ENCODE results near the gene SH3PXD2B. TPM values are rescaled to one million over a fixed set of nuclear protein-coding genes. Genes with fewer than 3 reads are reported as not detected.

SH3PXD2B gene
- total RNA-seq, 6 donors from 2014 or later, result 17.1 to 55.5 (median 43.2) TPM

DNA sequence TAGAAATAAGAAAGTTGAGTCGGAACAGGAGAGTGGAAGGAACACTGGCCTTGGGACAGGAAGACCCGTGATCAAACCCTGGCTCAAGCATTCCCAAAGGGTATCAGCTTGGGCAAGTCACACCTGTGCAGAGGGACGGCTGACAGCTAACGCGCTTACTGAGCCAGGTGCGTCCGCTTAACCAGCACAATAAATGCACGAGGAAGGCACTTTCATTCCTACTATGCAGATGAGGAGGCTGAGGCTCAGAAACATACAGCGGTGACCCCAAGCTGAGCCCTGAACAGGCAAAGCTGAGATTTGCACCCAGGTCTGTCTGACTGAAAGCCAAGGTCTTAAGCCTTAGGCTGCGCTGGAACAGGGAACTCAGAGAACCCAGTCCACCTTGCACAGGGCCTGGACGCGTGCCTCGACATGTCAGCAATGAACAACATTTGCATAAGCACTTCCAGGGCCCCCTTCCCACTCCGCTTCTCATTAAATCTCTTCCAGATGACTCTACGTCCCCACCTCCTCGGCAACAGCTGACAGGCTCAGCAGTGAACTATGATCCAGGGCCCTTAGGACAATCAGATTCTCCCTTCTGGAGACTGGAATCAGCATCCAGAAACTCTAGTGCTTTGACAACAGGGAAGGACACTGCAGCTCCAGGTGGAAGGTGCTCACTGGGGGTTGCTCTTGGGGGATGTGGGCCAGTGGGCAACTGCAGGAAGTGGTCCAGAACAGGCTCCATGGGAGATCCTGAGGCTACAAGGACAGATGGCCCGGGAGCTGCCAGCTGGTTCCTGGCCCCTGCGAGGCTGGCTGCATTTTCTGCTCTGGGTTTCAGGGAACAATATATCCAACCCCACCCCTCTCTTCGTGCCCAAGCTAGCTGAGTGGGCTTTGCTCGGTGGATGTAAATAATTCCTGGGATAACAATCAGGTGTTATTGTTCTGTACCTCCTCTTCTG lies 35.2 kb downstream of the SH3PXD2B start:
- Histone ChIP-seq H3K27ac (peak overlapping the region; percentile 59 to 82 (median 77)), H3K27me3 (no peaks in the 10 kb centered on the region), H3K9me3 (no peaks in the 10 kb centered on the region), H3K4me1 (peaks cover 45 to 52% (median 52%) of the 10 kb centered on the region in 4 donors), H3K4me3 (no peak overlapping the region), H3K36me3 (no peaks in the 10 kb centered on the region)
- ATAC-seq (ENCODE audit: low FRiP score in 2 of 2), result no peak
- WGBS, 2 donors, result 80 to 85% methylated on average over 19 to 20 of the region's 20 CpGs
- TF ChIP-seq, protein P1, sequence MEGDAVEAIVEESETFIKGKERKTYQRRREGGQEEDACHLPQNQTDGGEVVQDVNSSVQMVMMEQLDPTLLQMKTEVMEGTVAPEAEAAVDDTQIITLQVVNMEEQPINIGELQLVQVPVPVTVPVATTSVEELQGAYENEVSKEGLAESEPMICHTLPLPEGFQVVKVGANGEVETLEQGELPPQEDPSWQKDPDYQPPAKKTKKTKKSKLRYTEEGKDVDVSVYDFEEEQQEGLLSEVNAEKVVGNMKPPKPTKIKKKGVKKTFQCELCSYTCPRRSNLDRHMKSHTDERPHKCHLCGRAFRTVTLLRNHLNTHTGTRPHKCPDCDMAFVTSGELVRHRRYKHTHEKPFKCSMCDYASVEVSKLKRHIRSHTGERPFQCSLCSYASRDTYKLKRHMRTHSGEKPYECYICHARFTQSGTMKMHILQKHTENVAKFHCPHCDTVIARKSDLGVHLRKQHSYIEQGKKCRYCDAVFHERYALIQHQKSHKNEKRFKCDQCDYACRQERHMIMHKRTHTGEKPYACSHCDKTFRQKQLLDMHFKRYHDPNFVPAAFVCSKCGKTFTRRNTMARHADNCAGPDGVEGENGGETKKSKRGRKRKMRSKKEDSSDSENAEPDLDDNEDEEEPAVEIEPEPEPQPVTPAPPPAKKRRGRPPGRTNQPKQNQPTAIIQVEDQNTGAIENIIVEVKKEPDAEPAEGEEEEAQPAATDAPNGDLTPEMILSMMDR (IDR thresholded peaks at IDR 0.05), result no peak
- TF ChIP-seq POLR2A (IDR thresholded peaks at IDR 0.05) (no peak), EP300 (IDR thresholded peaks at IDR 0.05) (no peak), POLR2AphosphoS5 (IDR thresholded peaks at IDR 0.05) (no peak)
- peak in 1 of 2 donors; percentile 10 for DNase-seq

DNA sequence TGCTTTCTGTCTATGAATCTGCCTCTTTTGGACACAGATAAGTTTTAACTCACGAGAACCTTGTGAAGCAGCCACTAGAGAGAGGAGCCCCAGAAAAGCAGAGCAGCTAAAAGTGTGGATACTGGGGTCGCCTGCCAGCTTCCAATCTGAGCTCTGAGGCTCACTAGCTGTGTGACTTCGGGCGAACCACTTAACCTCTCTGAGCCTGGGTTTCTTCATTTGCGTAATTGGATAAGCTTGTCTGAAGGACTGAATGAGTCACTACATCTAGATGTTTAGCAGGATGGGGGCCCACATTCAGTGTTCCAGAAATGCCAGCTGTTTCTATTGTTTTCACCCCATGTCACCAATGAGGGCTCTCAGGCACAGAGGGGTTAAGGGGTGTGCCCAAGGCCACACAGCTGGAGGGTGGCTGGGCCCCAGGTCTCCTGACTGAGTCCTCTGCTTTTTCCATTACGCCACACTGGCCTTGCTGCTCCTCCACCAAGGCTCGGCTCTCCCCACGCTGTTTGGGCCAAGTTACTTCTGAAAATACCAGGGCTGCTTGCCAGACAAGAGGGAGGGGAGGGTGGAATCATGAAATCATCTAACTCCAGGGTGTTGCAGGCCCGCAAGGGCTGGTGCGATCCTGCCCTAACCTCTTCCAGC lies 36.2 kb downstream of the SH3PXD2B start:
- WGBS, 2 donors, result 47 to 49% methylated on average over 5 to 10 of the region's 10 CpGs
- peaks cover 45 to 61% (median 55%) of the 10 kb centered on the region in 4 donors for H3K4me1 ChIP-seq
- H3K9me3 ChIP-seq, result no peaks in the 10 kb centered on the region
- TF ChIP-seq EP300 (IDR thresholded peaks at IDR 0.05) (peak in 1 of 4 donors; percentile 92), POLR2A (IDR thresholded peaks at IDR 0.05) (peak in 1 of 4 donors; percentile 17), POLR2AphosphoS5 (IDR thresholded peaks at IDR 0.05) (peak; percentile 89 to 91)
- TF ChIP-seq, protein P1 (IDR thresholded peaks at IDR 0.05), result no peak
- H3K27me3 ChIP-seq, result no peaks in the 10 kb centered on the region
- no peaks in the 10 kb centered on the region for H3K36me3 ChIP-seq
- no peak overlapping the region for H3K4me3 ChIP-seq
- ATAC-seq (ENCODE audit: low FRiP score in 2 of 2), result peak; percentile 87 to 92
- H3K27ac ChIP-seq, result peak overlapping the region; percentile 59 to 82 (median 77)
- peak; percentile 75 to 91 for DNase-seq

DNA sequence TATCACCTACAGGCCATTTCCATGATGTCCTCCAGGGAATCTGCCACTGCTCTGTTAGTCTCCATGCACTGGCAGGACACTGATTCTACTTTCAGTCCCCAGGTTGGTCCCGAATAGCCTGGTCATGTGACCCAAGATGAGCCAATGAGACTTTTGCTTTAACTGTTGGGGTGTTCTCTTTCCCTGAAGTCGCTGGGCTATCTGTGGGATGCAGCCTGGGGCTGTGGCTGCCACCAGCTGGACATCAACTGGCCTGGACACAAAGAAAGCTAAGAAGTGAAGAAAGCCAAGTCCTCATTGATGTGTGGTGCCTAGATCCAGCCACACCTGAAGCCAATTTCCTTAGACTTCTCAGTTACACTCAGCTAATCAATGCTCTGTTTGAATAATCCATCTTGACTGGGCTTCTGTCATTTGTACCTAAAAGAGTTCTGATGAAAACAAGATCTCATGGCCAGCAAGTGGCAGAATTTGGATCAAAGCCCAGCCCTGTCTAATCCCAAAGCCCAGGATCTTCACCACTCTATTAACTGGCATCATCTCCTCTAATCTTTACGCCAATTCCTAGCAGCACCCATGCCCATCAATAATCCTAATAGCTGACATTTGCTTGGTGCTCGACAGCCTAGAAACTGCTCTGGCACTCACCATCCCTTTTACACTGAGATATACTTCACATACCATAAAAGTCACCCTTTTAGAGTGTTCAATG lies 37.0 kb downstream of the SH3PXD2B start:
- H3K4me3 ChIP-seq, result no peak overlapping the region
- peaks cover 47 to 65% (median 59%) of the 10 kb centered on the region in 4 donors for H3K4me1 ChIP-seq
- TF ChIP-seq EP300 (IDR thresholded peaks at IDR 0.05) (no peak), POLR2A (IDR thresholded peaks at IDR 0.05) (no peak), POLR2AphosphoS5 (IDR thresholded peaks at IDR 0.05) (no peak)
- TF ChIP-seq, protein P1 (IDR thresholded peaks at IDR 0.05), result no peak
- peak overlapping the region; percentile 59 to 82 (median 77) for H3K27ac ChIP-seq
- H3K9me3 ChIP-seq, result no peaks in the 10 kb centered on the region
- ATAC-seq (ENCODE audit: low FRiP score in 2 of 2) (no peak), DNase-seq (no peak)
- WGBS, 2 donors, result 77 to 80% methylated on average over 4 of the region's 4 CpGs
- H3K36me3 ChIP-seq, result no peaks in the 10 kb centered on the region
- no peaks in the 10 kb centered on the region for H3K27me3 ChIP-seq

DNA sequence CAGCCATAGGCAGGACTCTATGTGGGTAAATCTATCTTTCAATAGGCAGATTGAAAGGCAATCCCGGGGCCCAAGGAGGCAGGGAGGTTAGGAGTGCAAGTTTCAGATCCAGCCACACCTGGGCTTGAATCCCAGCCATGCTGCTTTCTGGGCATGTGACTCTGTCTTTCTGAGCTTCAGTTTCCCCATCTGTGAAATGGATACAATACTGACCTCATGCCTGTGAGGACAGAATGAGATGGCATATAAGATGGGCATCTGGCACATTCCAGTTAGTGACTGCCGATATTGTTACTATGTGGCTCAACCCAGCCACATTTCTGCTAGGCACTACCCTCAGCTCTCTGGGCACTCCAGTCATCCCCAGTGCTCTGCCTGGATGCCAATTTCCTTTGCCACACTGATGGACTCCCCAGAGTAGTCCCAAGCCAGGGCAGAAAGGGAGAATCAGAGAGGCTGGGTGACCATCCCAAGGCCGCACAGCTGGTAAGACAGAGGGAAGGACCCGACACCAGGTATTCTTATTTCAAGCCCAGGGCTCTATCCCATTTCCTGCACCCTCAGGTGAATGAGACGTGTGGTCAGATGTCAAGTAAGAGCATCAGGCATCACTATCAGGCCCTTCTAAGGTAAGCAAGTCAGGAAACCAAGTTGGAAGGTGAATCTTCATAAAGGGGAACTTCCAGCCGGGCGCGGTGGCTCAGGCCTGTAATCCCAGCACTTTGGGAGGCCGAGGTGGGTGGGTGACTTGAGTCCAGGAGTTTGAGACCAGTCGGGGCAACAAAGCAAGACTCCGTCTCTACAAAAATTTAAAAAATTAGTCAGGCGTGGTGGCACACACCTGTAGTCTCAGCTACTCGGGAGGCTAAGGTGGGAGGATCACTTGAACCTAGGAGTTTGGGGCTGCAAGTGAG lies 38.7 kb downstream of the SH3PXD2B start:
- DNase-seq (peak in 1 of 2 donors; percentile 27), ATAC-seq (ENCODE audit: low FRiP score in 2 of 2) (no peak)
- peaks cover 53 to 70% (median 63%) of the 10 kb centered on the region in 4 donors for H3K4me1 ChIP-seq
- H3K27me3 ChIP-seq, result no peaks in the 10 kb centered on the region
- H3K4me3 ChIP-seq, result no peak overlapping the region
- TF ChIP-seq EP300 (IDR thresholded peaks at IDR 0.05), result no peak
- TF ChIP-seq, protein P1 (IDR thresholded peaks at IDR 0.05), result no peak
- WGBS, 2 donors, result 93 to 99% methylated on average over 13 of the region's 13 CpGs
- H3K36me3 ChIP-seq, result no peaks in the 10 kb centered on the region
- no peaks in the 10 kb centered on the region for H3K9me3 ChIP-seq
- H3K27ac ChIP-seq, result peak overlapping the region in 3 of 4 donors; percentile 19 to 74 (median 71)

Measured in upper lobe of left lung (tissue), 6 donors.